NCI-H128 (cell line): ENCODE results near the gene PRKCB.
"Not testable (repeated sequence)": the region's sequence is repeated elsewhere in the genome, so short reads cannot be mapped to it uniquely, and the experiment has no call there.

ENCODE experiments used
- DNase-seq: peaks from one replicate; lab custom pipeline; 2025; ENCODE audit not compliant: unreplicated experiment; lab: John Stamatoyannopoulos, UW

PRKCB gene

GRCh38 chr16:23998771-23999170 is 163.0 kb downstream of the PRKCB start:
- DNase-seq = no peak

- no peak for DNase-seq
These were observed 163.9 kb downstream of the PRKCB start for GRCh38 chr16:23999663-24000062.

GRCh38 chr16:24001710-24002109 is 165.9 kb downstream of the PRKCB start:
- no peak for DNase-seq

GRCh38 chr16:24002619-24003018 is 166.8 kb downstream of the PRKCB start:
- no peak for DNase-seq

GRCh38 chr16:24005577-24005976 is 169.8 kb downstream of the PRKCB start:
- no peak for DNase-seq

GRCh38 chr16:24007391-24007790 is 171.6 kb downstream of the PRKCB start:
- no peak for DNase-seq

- DNase-seq = no peak
These were observed 172.2 kb downstream of the PRKCB start for GRCh38 chr16:24007934-24008333.

- no peak for DNase-seq
These were observed 173.3 kb downstream of the PRKCB start for GRCh38 chr16:24009098-24009497.

GRCh38 chr16:24009955-24010354 is 174.2 kb downstream of the PRKCB start:
- no peak for DNase-seq

GRCh38 chr16:24010440-24011089 is 174.8 kb downstream of the PRKCB start:
- no peak for DNase-seq

GRCh38 chr16:24011237-24011636 is 175.5 kb downstream of the PRKCB start:
- DNase-seq = no peak

GRCh38 chr16:24013054-24013636 is 177.4 kb downstream of the PRKCB start:
- no peak for DNase-seq

GRCh38 chr16:24013864-24014645 is 178.3 kb downstream of the PRKCB start:
- no peak for DNase-seq

- not testable (repeated sequence) for DNase-seq
These were observed 179.2 kb downstream of the PRKCB start for GRCh38 chr16:24014955-24015354.

GRCh38 chr16:24015923-24016322 is 180.1 kb downstream of the PRKCB start:
- DNase-seq = no peak

GRCh38 chr16:24018485-24018884 is 182.7 kb downstream of the PRKCB start:
- no peak for DNase-seq

GRCh38 chr16:24022797-24023196 is 187.0 kb downstream of the PRKCB start:
- DNase-seq = no peak

- DNase-seq = no peak
These were observed 187.8 kb downstream of the PRKCB start for GRCh38 chr16:24023621-24024020.

- DNase-seq = no peak
These were observed 189.2 kb downstream of the PRKCB start for GRCh38 chr16:24024971-24025370.

- no peak for DNase-seq
These were observed 191.7 kb downstream of the PRKCB start for GRCh38 chr16:24027466-24027865.

- DNase-seq = not testable (repeated sequence)
These were observed 194.1 kb downstream of the PRKCB start for GRCh38 chr16:24029841-24030240.

- no peak for DNase-seq
These were observed 199.5 kb downstream of the PRKCB start for GRCh38 chr16:24035127-24035842.
